IMR-90 (cell line): Measurements from ENCODE around the gene TMEM95. TPM values are rescaled to one million over a fixed set of nuclear protein-coding genes. Genes with fewer than 3 reads are reported as not detected.

Experiments
- ATAC-seq: fragments of 200-7000 bp; cut with Tn5 transposase; 2 replicates; pipeline ENCODE4 v1.9.1; 2020; ENCODE audit warnings: low read depth, mild to moderate bottlenecking, moderate library complexity
- BruUV-seq: library from RNA; stranded (reverse); fragments of 400-500 nt; replicated peaks from 2 replicates; lab custom pipeline; 2021; lab: Mats Ljungman, UMichigan
- CTCF ChIA-PET: fragments of 300-600 bp; formaldehyde crosslinking; extraction: SDS; loops from one replicate; lab custom pipeline; 2021; ENCODE audit warnings: antibody characterized with exemption; lab: Yijun Ruan, JAX
- POLR2A ChIA-PET: fragments of 300-600 bp; sonication (Branson Sonifier 250); formaldehyde crosslinking; loops from one replicate; lab custom pipeline; 2022; ENCODE audit warnings: antibody characterized with exemption; ENCODE audit not compliant: unreplicated experiment; lab: Charles Lee
- DNase-seq: peaks from one replicate; pipeline ENCODE4 v3.0.0; 2013
- H2AFZ ChIP-seq: replicated peaks from 2 replicates; pipeline ENCODE3; 2013; ENCODE audit warnings: low read length, mild to moderate bottlenecking; ENCODE audit not compliant: poor library complexity
- H2AK5ac ChIP-seq: 2 replicates; pipeline ENCODE4 v1.6.1; 2013; ENCODE audit warnings: low read depth, low read length, inconsistent platforms
- H2AK9ac ChIP-seq: replicated peaks from 2 replicates; pipeline ENCODE3; 2013; ENCODE audit warnings: mild to moderate bottlenecking, low read depth, low read length, moderate library complexity; ENCODE audit not compliant: poor library complexity
- H2BK120ac ChIP-seq: 2 replicates; pipeline ENCODE4 v1.6.1; 2013; ENCODE audit warnings: low read depth, low read length, inconsistent platforms
- H2BK15ac ChIP-seq: 3 replicates; pipeline ENCODE4 v1.6.1; 2013; ENCODE audit warnings: low read depth, low read length, inconsistent platforms
- H2BK20ac ChIP-seq: 2 replicates; pipeline ENCODE4 v1.6.1; 2013; ENCODE audit warnings: low read depth, mild to moderate bottlenecking, inconsistent platforms, low read length, moderate library complexity
- H2BK5ac ChIP-seq: 2 replicates; pipeline ENCODE4 v1.6.1; 2013; ENCODE audit warnings: mild to moderate bottlenecking, low read depth, low read length, inconsistent platforms; ENCODE audit not compliant: poor library complexity, severe bottlenecking
- H3K14ac ChIP-seq: replicated peaks from 2 replicates; pipeline ENCODE4 v1.6.1; 2013; ENCODE audit warnings: low read depth, low read length, inconsistent platforms
- H3K18ac ChIP-seq: 2 replicates; pipeline ENCODE4 v1.6.1; 2013; ENCODE audit warnings: low read depth, low read length, control low read depth
- H3K23ac ChIP-seq: 2 replicates; pipeline ENCODE4 v1.6.1; 2013; ENCODE audit warnings: low read depth, low read length, inconsistent platforms
- H3K27ac ChIP-seq: 2 replicates; pipeline ENCODE4 v1.5.1; 2013; ENCODE audit warnings: mild to moderate bottlenecking, control low read depth, low read length; ENCODE audit not compliant: insufficient read depth
- H3K27me3 ChIP-seq: 2 replicates; pipeline ENCODE4 v1.6.1; 2013; ENCODE audit warnings: low read length; ENCODE audit not compliant: control insufficient read depth, insufficient read depth
- H3K36me3 ChIP-seq: 2 replicates; pipeline ENCODE4 v1.6.1; 2013; ENCODE audit warnings: low read length, mixed read lengths; ENCODE audit not compliant: control insufficient read depth, insufficient read depth
- H3K4ac ChIP-seq: 2 replicates; pipeline ENCODE4 v1.6.1; 2013; ENCODE audit warnings: low read depth, low read length, inconsistent platforms
- H3K4me1 ChIP-seq: 2 replicates; pipeline ENCODE4 v1.6.1; 2013; ENCODE audit warnings: low read length, mixed read lengths; ENCODE audit not compliant: control insufficient read depth, insufficient read depth
- H3K4me2 ChIP-seq: 2 replicates; pipeline ENCODE4 v1.6.1; 2013; ENCODE audit warnings: low read depth, mild to moderate bottlenecking, control low read depth, low read length, moderate library complexity
- H3K4me3 ChIP-seq: 2 replicates; pipeline ENCODE4 v1.5.1; 2013; ENCODE audit warnings: low read depth, mild to moderate bottlenecking, control low read depth, low read length, moderate library complexity; ENCODE audit not compliant: insufficient read depth
- H3K56ac ChIP-seq: 2 replicates; pipeline ENCODE4 v1.6.1; 2013; ENCODE audit warnings: low read length, inconsistent platforms; ENCODE audit not compliant: insufficient read depth; ENCODE audit errors: extremely low read depth
- H3K79me1 ChIP-seq, 2 experiments: 2 replicates each; pipeline ENCODE4 v1.6.1; 2013; ENCODE audit warnings: low read length in 2 of 2, inconsistent platforms in 1 of 2, low read depth in 1 of 2
- H3K9ac ChIP-seq: 2 replicates; pipeline ENCODE4 v1.6.1; 2013; ENCODE audit warnings: low read depth, low read length, control low read depth
- H3K9me1 ChIP-seq: 2 replicates; pipeline ENCODE4 v1.6.1; 2013; ENCODE audit warnings: low read length, inconsistent platforms; ENCODE audit not compliant: insufficient read depth
- H3K9me3 ChIP-seq: 2 replicates; pipeline ENCODE4 v1.6.1; 2013; ENCODE audit warnings: low read length; ENCODE audit not compliant: control insufficient read depth, insufficient read depth
- H4K20me1 ChIP-seq: 2 replicates; pipeline ENCODE4 v1.6.1; 2013; ENCODE audit warnings: low read length, inconsistent platforms; ENCODE audit not compliant: insufficient read depth
- H4K5ac ChIP-seq: 2 replicates; pipeline ENCODE4 v1.6.1; 2013; ENCODE audit warnings: mild to moderate bottlenecking, low read depth, low read length, control low read depth
- H4K8ac ChIP-seq, 2 experiments: 2 replicates each; pipeline ENCODE4 v1.6.1; 2013; ENCODE audit warnings: low read depth in 2 of 2, low read length in 2 of 2, control low read depth in 1 of 2, inconsistent platforms in 1 of 2
- H4K91ac ChIP-seq: 2 replicates; pipeline ENCODE4 v1.6.1; 2013; ENCODE audit warnings: low read depth, low read length, inconsistent platforms; ENCODE audit not compliant: insufficient read depth
- BHLHE40 ChIP-seq: fragments of 150-350 bp; IDR thresholded peaks from 2 replicates; pipeline ENCODE4 v1.6.1; 2016; ENCODE audit warnings: mild to moderate bottlenecking, low read depth, low read length
- CEBPB ChIP-seq: IDR thresholded peaks from 2 replicates; pipeline ENCODE4 v1.6.1; 2012; ENCODE audit warnings: low read depth, low read length, improper control_type of control experiment
- CHD1 ChIP-seq: IDR thresholded peaks from 2 replicates; pipeline ENCODE4 v1.6.1; 2012; ENCODE audit warnings: low read depth, low read length, improper control_type of control experiment
- ELK1 ChIP-seq: fragments of 150-350 bp; IDR thresholded peaks from 2 replicates; pipeline ENCODE4 v1.6.1; 2016; ENCODE audit warnings: low read depth, mild to moderate bottlenecking, low read length, moderate library complexity, borderline replicate concordance
- FOS ChIP-seq: fragments of 150-350 bp; IDR thresholded peaks from 2 replicates; pipeline ENCODE4 v1.6.1; 2016; ENCODE audit warnings: low read depth, low read length
- MAFK ChIP-seq: IDR thresholded peaks from 2 replicates; pipeline ENCODE4 v1.6.1; 2012; ENCODE audit warnings: low read depth, low read length, improper control_type of control experiment
- MAZ ChIP-seq: IDR thresholded peaks from 2 replicates; pipeline ENCODE4 v1.6.1; 2012; ENCODE audit warnings: low read depth, mild to moderate bottlenecking, low read length, improper control_type of control experiment, moderate library complexity, borderline replicate concordance
- MXI1 ChIP-seq: IDR thresholded peaks from 2 replicates; pipeline ENCODE4 v1.6.1; 2012; ENCODE audit warnings: low read depth, mild to moderate bottlenecking, low read length, moderate library complexity, borderline replicate concordance
- NFE2L2 ChIP-seq: fragments of 150-350 bp; IDR thresholded peaks from 2 replicates; pipeline ENCODE4 v1.6.1; 2016; ENCODE audit warnings: low read depth, mild to moderate bottlenecking, low read length
- POLR2A ChIP-seq: IDR thresholded peaks from 2 replicates; pipeline ENCODE4 v1.6.1; 2012; ENCODE audit warnings: mild to moderate bottlenecking, low read depth, low read length
- RAD21 ChIP-seq: IDR thresholded peaks from 2 replicates; pipeline ENCODE4 v1.6.1; 2012; ENCODE audit warnings: low read length, improper control_type of control experiment
- RCOR1 ChIP-seq: IDR thresholded peaks from 2 replicates; pipeline ENCODE4 v1.6.1; 2012; ENCODE audit warnings: mild to moderate bottlenecking, low read length, improper control_type of control experiment; ENCODE audit not compliant: insufficient replicate concordance
- RFX5 ChIP-seq: IDR thresholded peaks from 2 replicates; pipeline ENCODE4 v1.8.0; 2012; ENCODE audit warnings: low read depth, mild to moderate bottlenecking, low read length, moderate library complexity
- SMC3 ChIP-seq: fragments of 150-350 bp; IDR thresholded peaks from 2 replicates; pipeline ENCODE4 v1.6.1; 2016; ENCODE audit warnings: low read depth, mild to moderate bottlenecking, antibody characterized with exemption, low read length, moderate library complexity
- WGBS, 2 experiments: methylation state at CpG; one replicate each; pipeline versions ENCODE4 v1.1.5 to v1.1.7; 2013; ENCODE audit warnings: missing lambda C conversion rate in 2 of 2; ENCODE audit not compliant: insufficient read length in 1 of 2; ENCODE audit errors: extremely low coverage in 2 of 2; 5-methylcytosine and 5-hydroxymethylcytosine counted together
- dilution Hi-C: fragments of 300-500 bp; cut with HindIII; formaldehyde crosslinking; loops from one replicate; pipeline ENCODE4 v1.14.3; 2018; ENCODE audit warnings: low sequenced_read_pairs; ENCODE audit not compliant: unreplicated experiment
- in situ Hi-C: fragments of 300-500 bp; cut with MboI; formaldehyde crosslinking; loops from 3 replicates; pipeline ENCODE4 v1.14.3; 2019; ENCODE audit warnings: low sequenced_read_pairs, inconsistent platforms, mixed read lengths
- intact Hi-C: fragments of 100-400 bp; cut with micrococcal nuclease; formaldehyde crosslinking; loops from 2 replicates; pipeline ENCODE4 v1.10.0; 2022
- polyA plus RNA-seq, 3 experiments: library from polyadenylated mRNA; depleted of rRNA; stranded (reverse); fragments of >200 nt; gene quantifications; 2 replicates each; pipeline ENCODE4 v1.2.3, GENCODE V29; 2012; ENCODE audit warnings: low replicate concordance in 1 of 3
- total RNA-seq: library from RNA; depleted of rRNA; stranded (reverse); fragments of >200 nt; gene quantifications from 2 replicates; pipeline ENCODE4 v1.2.3, GENCODE V29; 2012
- TF ChIP-seq, protein P1 (sequence below): fragments of 150-350 bp; IDR thresholded peaks from 2 replicates; pipeline ENCODE4 v1.6.1; 2017; ENCODE audit warnings: mild to moderate bottlenecking, antibody characterized with exemption, low read length, low read depth
- TF ChIP-seq, protein P2 (sequence below): conservative IDR thresholded peaks from 2 replicates; pipeline ENCODE4 v1.5.1; 2012; ENCODE audit warnings: mild to moderate bottlenecking, low read depth, low read length, improper control_type of control experiment

TMEM95 gene
- total and polyA plus RNA-seq, 2 of the 4 experiments (the other 2 are of a cell fraction): not detected

DNA sequence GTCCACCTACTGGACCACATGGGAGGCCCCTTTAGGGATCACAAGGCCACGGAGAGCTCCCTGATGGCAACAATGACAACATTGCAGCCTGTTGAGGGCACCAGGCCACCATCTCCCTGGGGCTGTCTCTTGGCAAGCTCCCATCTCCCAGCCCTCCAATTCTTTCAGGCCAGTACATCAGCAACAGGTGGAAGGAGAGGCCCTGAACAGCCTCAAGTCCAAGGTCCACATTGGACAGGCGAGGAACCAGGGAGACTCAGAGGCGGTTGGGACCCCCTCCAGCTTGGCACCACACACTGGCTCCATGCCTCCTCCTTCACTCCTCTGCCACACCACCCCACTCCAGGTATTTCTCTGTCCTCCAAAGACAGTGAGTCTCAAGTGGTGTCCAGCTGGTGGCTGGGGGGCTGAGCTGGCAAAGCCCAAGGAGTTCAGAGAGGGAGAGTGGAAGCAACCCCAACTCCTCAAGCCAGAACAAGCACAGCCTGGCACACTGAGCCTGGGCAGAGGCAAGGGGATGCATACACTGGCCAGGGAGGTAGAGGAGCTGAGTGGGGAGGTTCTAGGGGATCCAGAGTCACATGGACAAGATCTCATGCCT lies 19.9 kb upstream of the TMEM95 start:
- peaks cover 3% of the 10 kb centered on the region; the same call in 1 of the 2 replicates for H3K4me1 ChIP-seq
- H3K18ac ChIP-seq: no peak overlapping the region
- H3K23ac ChIP-seq: no peak overlapping the region
- peaks cover 11% of the 10 kb centered on the region for H3K27me3 ChIP-seq
- no peak for DNase-seq
- H2BK5ac ChIP-seq: no peak overlapping the region
- H3K27ac ChIP-seq: no peak overlapping the region
- H3K4ac ChIP-seq: no peak overlapping the region
- no peak for ATAC-seq
- ChIA-PET CTCF (no interaction called here), POLR2A (no interaction called here)
- no TSS peak for BruUV-seq
- WGBS, 2 experiments: 60% methylated on average over 1 of the region's 3 CpGs; no CpG with 5 or more reads in 1 of the 2 experiments
- no peak for TF ChIP-seq FOS
- no peak for TF ChIP-seq SMC3
- no peak for TF ChIP-seq MAZ
- no peak for TF ChIP-seq CHD1
- TF ChIP-seq POLR2A: no peak
- no peak for TF ChIP-seq MXI1
- TF ChIP-seq MAFK: no peak
- no peak for TF ChIP-seq NFE2L2
- TF ChIP-seq, protein P1, sequence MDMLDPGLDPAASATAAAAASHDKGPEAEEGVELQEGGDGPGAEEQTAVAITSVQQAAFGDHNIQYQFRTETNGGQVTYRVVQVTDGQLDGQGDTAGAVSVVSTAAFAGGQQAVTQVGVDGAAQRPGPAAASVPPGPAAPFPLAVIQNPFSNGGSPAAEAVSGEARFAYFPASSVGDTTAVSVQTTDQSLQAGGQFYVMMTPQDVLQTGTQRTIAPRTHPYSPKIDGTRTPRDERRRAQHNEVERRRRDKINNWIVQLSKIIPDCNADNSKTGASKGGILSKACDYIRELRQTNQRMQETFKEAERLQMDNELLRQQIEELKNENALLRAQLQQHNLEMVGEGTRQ: no peak
- TF ChIP-seq CEBPB: no peak
- TF ChIP-seq, protein P2, sequence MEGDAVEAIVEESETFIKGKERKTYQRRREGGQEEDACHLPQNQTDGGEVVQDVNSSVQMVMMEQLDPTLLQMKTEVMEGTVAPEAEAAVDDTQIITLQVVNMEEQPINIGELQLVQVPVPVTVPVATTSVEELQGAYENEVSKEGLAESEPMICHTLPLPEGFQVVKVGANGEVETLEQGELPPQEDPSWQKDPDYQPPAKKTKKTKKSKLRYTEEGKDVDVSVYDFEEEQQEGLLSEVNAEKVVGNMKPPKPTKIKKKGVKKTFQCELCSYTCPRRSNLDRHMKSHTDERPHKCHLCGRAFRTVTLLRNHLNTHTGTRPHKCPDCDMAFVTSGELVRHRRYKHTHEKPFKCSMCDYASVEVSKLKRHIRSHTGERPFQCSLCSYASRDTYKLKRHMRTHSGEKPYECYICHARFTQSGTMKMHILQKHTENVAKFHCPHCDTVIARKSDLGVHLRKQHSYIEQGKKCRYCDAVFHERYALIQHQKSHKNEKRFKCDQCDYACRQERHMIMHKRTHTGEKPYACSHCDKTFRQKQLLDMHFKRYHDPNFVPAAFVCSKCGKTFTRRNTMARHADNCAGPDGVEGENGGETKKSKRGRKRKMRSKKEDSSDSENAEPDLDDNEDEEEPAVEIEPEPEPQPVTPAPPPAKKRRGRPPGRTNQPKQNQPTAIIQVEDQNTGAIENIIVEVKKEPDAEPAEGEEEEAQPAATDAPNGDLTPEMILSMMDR: no peak
- no peak for TF ChIP-seq RAD21
- TF ChIP-seq RFX5: no peak
- TF ChIP-seq BHLHE40: no peak
- no peak for TF ChIP-seq RCOR1
- TF ChIP-seq ELK1: no peak
- no peak overlapping the region for H2BK15ac ChIP-seq
- no peaks in the 10 kb centered on the region for H3K36me3 ChIP-seq
- H2AFZ ChIP-seq: no peak overlapping the region
- intact Hi-C loops (no loop called here), in situ Hi-C loops (loop anchor here (5.0 kb wide), 1 partner anchor 58 kb away; no protein-coding TSS in a partner anchor), dilution Hi-C loops (no loop called here)
- no peaks in the 10 kb centered on the region for H3K9me1 ChIP-seq
- H3K79me1 ChIP-seq: no peaks in the 10 kb centered on the region
- H3K4me2 ChIP-seq: no peak overlapping the region
- H4K8ac ChIP-seq: no peak overlapping the region
- no peak overlapping the region for H4K91ac ChIP-seq
- H4K20me1 ChIP-seq: no peaks in the 10 kb centered on the region
- H2AK9ac ChIP-seq: no peak overlapping the region
- H3K56ac ChIP-seq: no peak overlapping the region
- no peak overlapping the region for H3K9ac ChIP-seq
- no peaks in the 10 kb centered on the region for H3K9me3 ChIP-seq
- H2BK20ac ChIP-seq: no peak overlapping the region
- H3K4me3 ChIP-seq: no peak overlapping the region
- H4K5ac ChIP-seq: no peak overlapping the region
- no peak overlapping the region for H2AK5ac ChIP-seq
- no peak overlapping the region for H2BK120ac ChIP-seq
- no peak overlapping the region for H3K14ac ChIP-seq
